IMR-90 (cell line): Measurements from ENCODE around the gene KDM6B. TPM values are rescaled to one million over a fixed set of nuclear protein-coding genes. Genes with fewer than 3 reads are reported as not detected.
A peak's percentile ranks its signal among the peaks of the same experiment; 100 is the strongest.

Source experiments
- ATAC-seq: fragments of 200-7000 bp; cut with Tn5 transposase; 2 replicates; pipeline ENCODE4 v1.9.1; 2020; ENCODE audit warnings: low read depth, mild to moderate bottlenecking, moderate library complexity
- BruUV-seq: library from RNA; stranded (reverse); fragments of 400-500 nt; replicated peaks from 2 replicates; lab custom pipeline; 2021; lab: Mats Ljungman, UMichigan
- CTCF ChIA-PET: fragments of 300-600 bp; formaldehyde crosslinking; extraction: SDS; loops from one replicate; lab custom pipeline; 2021; ENCODE audit warnings: antibody characterized with exemption; lab: Yijun Ruan, JAX
- POLR2A ChIA-PET: fragments of 300-600 bp; sonication (Branson Sonifier 250); formaldehyde crosslinking; loops from one replicate; lab custom pipeline; 2022; ENCODE audit warnings: antibody characterized with exemption; ENCODE audit not compliant: unreplicated experiment; lab: Charles Lee
- DNase-seq: peaks from one replicate; pipeline ENCODE4 v3.0.0; 2013
- H2AFZ ChIP-seq: replicated peaks from 2 replicates; pipeline ENCODE3; 2013; ENCODE audit warnings: low read length, mild to moderate bottlenecking; ENCODE audit not compliant: poor library complexity
- H2AK5ac ChIP-seq: 2 replicates; pipeline ENCODE4 v1.6.1; 2013; ENCODE audit warnings: low read depth, low read length, inconsistent platforms
- H2AK9ac ChIP-seq: replicated peaks from 2 replicates; pipeline ENCODE3; 2013; ENCODE audit warnings: mild to moderate bottlenecking, low read depth, low read length, moderate library complexity; ENCODE audit not compliant: poor library complexity
- H2BK120ac ChIP-seq: 2 replicates; pipeline ENCODE4 v1.6.1; 2013; ENCODE audit warnings: low read depth, low read length, inconsistent platforms
- H2BK15ac ChIP-seq: 3 replicates; pipeline ENCODE4 v1.6.1; 2013; ENCODE audit warnings: low read depth, low read length, inconsistent platforms
- H2BK20ac ChIP-seq: 2 replicates; pipeline ENCODE4 v1.6.1; 2013; ENCODE audit warnings: low read depth, mild to moderate bottlenecking, inconsistent platforms, low read length, moderate library complexity
- H2BK5ac ChIP-seq: 2 replicates; pipeline ENCODE4 v1.6.1; 2013; ENCODE audit warnings: mild to moderate bottlenecking, low read depth, low read length, inconsistent platforms; ENCODE audit not compliant: poor library complexity, severe bottlenecking
- H3K14ac ChIP-seq: replicated peaks from 2 replicates; pipeline ENCODE4 v1.6.1; 2013; ENCODE audit warnings: low read depth, low read length, inconsistent platforms
- H3K18ac ChIP-seq: 2 replicates; pipeline ENCODE4 v1.6.1; 2013; ENCODE audit warnings: low read depth, low read length, control low read depth
- H3K23ac ChIP-seq: 2 replicates; pipeline ENCODE4 v1.6.1; 2013; ENCODE audit warnings: low read depth, low read length, inconsistent platforms
- H3K27ac ChIP-seq: 2 replicates; pipeline ENCODE4 v1.5.1; 2013; ENCODE audit warnings: mild to moderate bottlenecking, control low read depth, low read length; ENCODE audit not compliant: insufficient read depth
- H3K27me3 ChIP-seq: 2 replicates; pipeline ENCODE4 v1.6.1; 2013; ENCODE audit warnings: low read length; ENCODE audit not compliant: control insufficient read depth, insufficient read depth
- H3K36me3 ChIP-seq: 2 replicates; pipeline ENCODE4 v1.6.1; 2013; ENCODE audit warnings: low read length, mixed read lengths; ENCODE audit not compliant: control insufficient read depth, insufficient read depth
- H3K4ac ChIP-seq: 2 replicates; pipeline ENCODE4 v1.6.1; 2013; ENCODE audit warnings: low read depth, low read length, inconsistent platforms
- H3K4me1 ChIP-seq: 2 replicates; pipeline ENCODE4 v1.6.1; 2013; ENCODE audit warnings: low read length, mixed read lengths; ENCODE audit not compliant: control insufficient read depth, insufficient read depth
- H3K4me2 ChIP-seq: 2 replicates; pipeline ENCODE4 v1.6.1; 2013; ENCODE audit warnings: low read depth, mild to moderate bottlenecking, control low read depth, low read length, moderate library complexity
- H3K4me3 ChIP-seq: 2 replicates; pipeline ENCODE4 v1.5.1; 2013; ENCODE audit warnings: low read depth, mild to moderate bottlenecking, control low read depth, low read length, moderate library complexity; ENCODE audit not compliant: insufficient read depth
- H3K56ac ChIP-seq: 2 replicates; pipeline ENCODE4 v1.6.1; 2013; ENCODE audit warnings: low read length, inconsistent platforms; ENCODE audit not compliant: insufficient read depth; ENCODE audit errors: extremely low read depth
- H3K79me1 ChIP-seq, 2 experiments: 2 replicates each; pipeline ENCODE4 v1.6.1; 2013; ENCODE audit warnings: low read length in 2 of 2, inconsistent platforms in 1 of 2, low read depth in 1 of 2
- H3K9ac ChIP-seq: 2 replicates; pipeline ENCODE4 v1.6.1; 2013; ENCODE audit warnings: low read depth, low read length, control low read depth
- H3K9me1 ChIP-seq: 2 replicates; pipeline ENCODE4 v1.6.1; 2013; ENCODE audit warnings: low read length, inconsistent platforms; ENCODE audit not compliant: insufficient read depth
- H3K9me3 ChIP-seq: 2 replicates; pipeline ENCODE4 v1.6.1; 2013; ENCODE audit warnings: low read length; ENCODE audit not compliant: control insufficient read depth, insufficient read depth
- H4K20me1 ChIP-seq: 2 replicates; pipeline ENCODE4 v1.6.1; 2013; ENCODE audit warnings: low read length, inconsistent platforms; ENCODE audit not compliant: insufficient read depth
- H4K5ac ChIP-seq: 2 replicates; pipeline ENCODE4 v1.6.1; 2013; ENCODE audit warnings: mild to moderate bottlenecking, low read depth, low read length, control low read depth
- H4K8ac ChIP-seq, 2 experiments: 2 replicates each; pipeline ENCODE4 v1.6.1; 2013; ENCODE audit warnings: low read depth in 2 of 2, low read length in 2 of 2, control low read depth in 1 of 2, inconsistent platforms in 1 of 2
- H4K91ac ChIP-seq: 2 replicates; pipeline ENCODE4 v1.6.1; 2013; ENCODE audit warnings: low read depth, low read length, inconsistent platforms; ENCODE audit not compliant: insufficient read depth
- BHLHE40 ChIP-seq: fragments of 150-350 bp; IDR thresholded peaks from 2 replicates; pipeline ENCODE4 v1.6.1; 2016; ENCODE audit warnings: mild to moderate bottlenecking, low read depth, low read length
- CEBPB ChIP-seq: IDR thresholded peaks from 2 replicates; pipeline ENCODE4 v1.6.1; 2012; ENCODE audit warnings: low read depth, low read length, improper control_type of control experiment
- CHD1 ChIP-seq: IDR thresholded peaks from 2 replicates; pipeline ENCODE4 v1.6.1; 2012; ENCODE audit warnings: low read depth, low read length, improper control_type of control experiment
- MAFK ChIP-seq: IDR thresholded peaks from 2 replicates; pipeline ENCODE4 v1.6.1; 2012; ENCODE audit warnings: low read depth, low read length, improper control_type of control experiment
- MAZ ChIP-seq: IDR thresholded peaks from 2 replicates; pipeline ENCODE4 v1.6.1; 2012; ENCODE audit warnings: low read depth, mild to moderate bottlenecking, low read length, improper control_type of control experiment, moderate library complexity, borderline replicate concordance
- MXI1 ChIP-seq: IDR thresholded peaks from 2 replicates; pipeline ENCODE4 v1.6.1; 2012; ENCODE audit warnings: low read depth, mild to moderate bottlenecking, low read length, moderate library complexity, borderline replicate concordance
- NFE2L2 ChIP-seq: fragments of 150-350 bp; IDR thresholded peaks from 2 replicates; pipeline ENCODE4 v1.6.1; 2016; ENCODE audit warnings: low read depth, mild to moderate bottlenecking, low read length
- POLR2A ChIP-seq: IDR thresholded peaks from 2 replicates; pipeline ENCODE4 v1.6.1; 2012; ENCODE audit warnings: mild to moderate bottlenecking, low read depth, low read length
- RAD21 ChIP-seq: IDR thresholded peaks from 2 replicates; pipeline ENCODE4 v1.6.1; 2012; ENCODE audit warnings: low read length, improper control_type of control experiment
- RCOR1 ChIP-seq: IDR thresholded peaks from 2 replicates; pipeline ENCODE4 v1.6.1; 2012; ENCODE audit warnings: mild to moderate bottlenecking, low read length, improper control_type of control experiment; ENCODE audit not compliant: insufficient replicate concordance
- RFX5 ChIP-seq: IDR thresholded peaks from 2 replicates; pipeline ENCODE4 v1.8.0; 2012; ENCODE audit warnings: low read depth, mild to moderate bottlenecking, low read length, moderate library complexity
- SMC3 ChIP-seq: fragments of 150-350 bp; IDR thresholded peaks from 2 replicates; pipeline ENCODE4 v1.6.1; 2016; ENCODE audit warnings: low read depth, mild to moderate bottlenecking, antibody characterized with exemption, low read length, moderate library complexity
- WGBS, 2 experiments: methylation state at CpG; one replicate each; pipeline versions ENCODE4 v1.1.5 to v1.1.7; 2013; ENCODE audit warnings: missing lambda C conversion rate in 2 of 2; ENCODE audit not compliant: insufficient read length in 1 of 2; ENCODE audit errors: extremely low coverage in 2 of 2; 5-methylcytosine and 5-hydroxymethylcytosine counted together
- dilution Hi-C: fragments of 300-500 bp; cut with HindIII; formaldehyde crosslinking; loops from one replicate; pipeline ENCODE4 v1.14.3; 2018; ENCODE audit warnings: low sequenced_read_pairs; ENCODE audit not compliant: unreplicated experiment
- in situ Hi-C: fragments of 300-500 bp; cut with MboI; formaldehyde crosslinking; loops from 3 replicates; pipeline ENCODE4 v1.14.3; 2019; ENCODE audit warnings: low sequenced_read_pairs, inconsistent platforms, mixed read lengths
- intact Hi-C: fragments of 100-400 bp; cut with micrococcal nuclease; formaldehyde crosslinking; loops from 2 replicates; pipeline ENCODE4 v1.10.0; 2022
- polyA plus RNA-seq, 3 experiments: library from polyadenylated mRNA; depleted of rRNA; stranded (reverse); fragments of >200 nt; gene quantifications; 2 replicates each; pipeline ENCODE4 v1.2.3, GENCODE V29; 2012; ENCODE audit warnings: low replicate concordance in 1 of 3
- total RNA-seq: library from RNA; depleted of rRNA; stranded (reverse); fragments of >200 nt; gene quantifications from 2 replicates; pipeline ENCODE4 v1.2.3, GENCODE V29; 2012
- TF ChIP-seq, protein P1 (sequence below): fragments of 150-350 bp; IDR thresholded peaks from 2 replicates; pipeline ENCODE4 v1.6.1; 2017; ENCODE audit warnings: mild to moderate bottlenecking, antibody characterized with exemption, low read length, low read depth
- TF ChIP-seq, protein P2 (sequence below): fragments of 150-350 bp; IDR thresholded peaks from 2 replicates; pipeline ENCODE4 v1.6.1; 2016; ENCODE audit warnings: low read depth, mild to moderate bottlenecking, low read length, moderate library complexity, borderline replicate concordance
- TF ChIP-seq, protein P3 (sequence below): conservative IDR thresholded peaks from 2 replicates; pipeline ENCODE4 v1.5.1; 2012; ENCODE audit warnings: mild to moderate bottlenecking, low read depth, low read length, improper control_type of control experiment

KDM6B gene
- total and polyA plus RNA-seq, 2 of the 4 experiments (the other 2 are of a cell fraction): 0.72 to 3.5 TPM

DNA sequence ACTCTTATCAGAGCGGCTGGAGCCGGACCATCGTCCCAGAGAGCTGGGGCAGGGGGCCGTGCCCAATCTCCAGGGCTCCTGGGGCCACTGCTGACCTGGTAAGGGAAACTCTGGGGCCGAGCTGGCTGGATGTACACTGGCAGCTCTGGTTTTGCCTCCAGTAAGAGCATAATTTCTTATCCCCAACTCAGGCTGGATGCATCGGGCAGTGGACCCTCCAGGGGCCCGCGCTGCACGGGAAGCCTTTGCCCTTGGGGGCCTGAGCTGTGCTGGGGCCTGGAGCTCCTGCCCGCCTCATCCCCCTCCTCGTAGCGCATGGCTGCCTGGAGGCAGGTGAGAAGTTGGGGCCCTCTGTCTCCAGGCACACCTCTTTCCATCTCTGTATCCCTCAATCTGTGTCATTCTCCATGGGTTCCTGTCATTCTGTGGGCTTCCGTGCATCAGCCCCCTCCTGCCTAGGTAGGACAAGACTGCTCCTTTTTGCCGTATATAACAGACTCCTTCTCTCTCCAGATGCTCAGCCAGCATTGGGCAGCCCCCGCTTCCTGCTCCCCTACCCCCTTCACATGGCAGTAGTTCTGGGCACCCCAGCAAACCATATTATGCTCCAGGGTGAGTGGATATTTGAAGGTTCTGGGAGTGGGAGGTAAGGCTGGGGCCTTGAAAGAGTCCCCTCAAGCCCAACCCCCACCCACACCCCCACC lies 11.5 kb downstream of the KDM6B start:
- Histone ChIP-seq H3K4me3 (no peak overlapping the region), H2BK120ac (no peak overlapping the region), H2AK5ac (no peak overlapping the region), H3K56ac (no peak overlapping the region), H2BK15ac (no peak overlapping the region), H3K27ac (no peak overlapping the region; the same call in 1 of the 2 replicates), H2AFZ (no peak overlapping the region), H3K79me1 (peaks cover 12 to 54% of the 10 kb centered on the region in 2 experiments), H2AK9ac (peak overlapping the region; percentile 62), H3K4ac (no peak overlapping the region), H3K9me1 (no peaks in the 10 kb centered on the region; the same call in 1 of the 2 replicates), H4K5ac (no peak overlapping the region), H3K18ac (no peak overlapping the region), H3K14ac (no peak overlapping the region), H2BK5ac (no peak overlapping the region), H3K4me2 (peak overlapping the region; percentile 69), H4K20me1 (peaks cover 61% of the 10 kb centered on the region), H4K91ac (no peak overlapping the region), H2BK20ac (no peak overlapping the region), H3K9me3 (no peaks in the 10 kb centered on the region), H3K36me3 (peaks cover 43% of the 10 kb centered on the region), H3K23ac (no peak overlapping the region), H3K4me1 (peaks cover 13% of the 10 kb centered on the region), H3K27me3 (no peaks in the 10 kb centered on the region), H3K9ac (no peak overlapping the region), H4K8ac (no peak overlapping the region)
- CTCF ChIA-PET: interaction anchor here (0.7 to 0.8 kb wide), 2 partner anchors 10 to 12 kb away, joined by 3 to 4 read pairs; partner anchors contain the start of gene NAA38
- POLR2A ChIA-PET: no interaction called here
- intact Hi-C loops (loop anchor here (2.0 kb wide), 1 partner anchor 99 kb away; no protein-coding TSS in a partner anchor), dilution Hi-C loops (no loop called here), in situ Hi-C loops (no loop called here)
- DNase-seq (no peak), ATAC-seq (no peak)
- WGBS, 2 experiments: 83% methylated on average over 2 of the region's 15 CpGs; no CpG with 5 or more reads in 1 of the 2 experiments
- no TSS peak for BruUV-seq
- TF ChIP-seq RCOR1 (no peak), MAFK (no peak), CHD1 (no peak), RFX5 (no peak), SMC3 (no peak), NFE2L2 (no peak), BHLHE40 (no peak), POLR2A (no peak), MAZ (no peak), RAD21 (no peak), MXI1 (no peak), CEBPB (no peak)
- TF ChIP-seq, protein P1, sequence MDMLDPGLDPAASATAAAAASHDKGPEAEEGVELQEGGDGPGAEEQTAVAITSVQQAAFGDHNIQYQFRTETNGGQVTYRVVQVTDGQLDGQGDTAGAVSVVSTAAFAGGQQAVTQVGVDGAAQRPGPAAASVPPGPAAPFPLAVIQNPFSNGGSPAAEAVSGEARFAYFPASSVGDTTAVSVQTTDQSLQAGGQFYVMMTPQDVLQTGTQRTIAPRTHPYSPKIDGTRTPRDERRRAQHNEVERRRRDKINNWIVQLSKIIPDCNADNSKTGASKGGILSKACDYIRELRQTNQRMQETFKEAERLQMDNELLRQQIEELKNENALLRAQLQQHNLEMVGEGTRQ: no peak
- TF ChIP-seq, protein P2, sequence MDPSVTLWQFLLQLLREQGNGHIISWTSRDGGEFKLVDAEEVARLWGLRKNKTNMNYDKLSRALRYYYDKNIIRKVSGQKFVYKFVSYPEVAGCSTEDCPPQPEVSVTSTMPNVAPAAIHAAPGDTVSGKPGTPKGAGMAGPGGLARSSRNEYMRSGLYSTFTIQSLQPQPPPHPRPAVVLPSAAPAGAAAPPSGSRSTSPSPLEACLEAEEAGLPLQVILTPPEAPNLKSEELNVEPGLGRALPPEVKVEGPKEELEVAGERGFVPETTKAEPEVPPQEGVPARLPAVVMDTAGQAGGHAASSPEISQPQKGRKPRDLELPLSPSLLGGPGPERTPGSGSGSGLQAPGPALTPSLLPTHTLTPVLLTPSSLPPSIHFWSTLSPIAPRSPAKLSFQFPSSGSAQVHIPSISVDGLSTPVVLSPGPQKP: no peak
- TF ChIP-seq, protein P3, sequence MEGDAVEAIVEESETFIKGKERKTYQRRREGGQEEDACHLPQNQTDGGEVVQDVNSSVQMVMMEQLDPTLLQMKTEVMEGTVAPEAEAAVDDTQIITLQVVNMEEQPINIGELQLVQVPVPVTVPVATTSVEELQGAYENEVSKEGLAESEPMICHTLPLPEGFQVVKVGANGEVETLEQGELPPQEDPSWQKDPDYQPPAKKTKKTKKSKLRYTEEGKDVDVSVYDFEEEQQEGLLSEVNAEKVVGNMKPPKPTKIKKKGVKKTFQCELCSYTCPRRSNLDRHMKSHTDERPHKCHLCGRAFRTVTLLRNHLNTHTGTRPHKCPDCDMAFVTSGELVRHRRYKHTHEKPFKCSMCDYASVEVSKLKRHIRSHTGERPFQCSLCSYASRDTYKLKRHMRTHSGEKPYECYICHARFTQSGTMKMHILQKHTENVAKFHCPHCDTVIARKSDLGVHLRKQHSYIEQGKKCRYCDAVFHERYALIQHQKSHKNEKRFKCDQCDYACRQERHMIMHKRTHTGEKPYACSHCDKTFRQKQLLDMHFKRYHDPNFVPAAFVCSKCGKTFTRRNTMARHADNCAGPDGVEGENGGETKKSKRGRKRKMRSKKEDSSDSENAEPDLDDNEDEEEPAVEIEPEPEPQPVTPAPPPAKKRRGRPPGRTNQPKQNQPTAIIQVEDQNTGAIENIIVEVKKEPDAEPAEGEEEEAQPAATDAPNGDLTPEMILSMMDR: no peak
